Occipital lobe (tissue), 2 donors: ENCODE results near the gene ANO2. TPM values are rescaled to one million over a fixed set of nuclear protein-coding genes. Genes with fewer than 3 reads are reported as not detected.
"Not testable (repeated sequence)": the region's sequence is repeated elsewhere in the genome, so short reads cannot be mapped to it uniquely, and the experiment has no call there.

Experiments used
- DNase-seq: peaks from one replicate; lab custom pipeline; 2025; lab: John Stamatoyannopoulos, UW
- total RNA-seq: library from RNA; depleted of rRNA; stranded (reverse); fragments of >200 nt; gene quantifications from one replicate; pipeline ENCODE4 v1.2.3, GENCODE V29; 2014

ANO2 gene
- total RNA-seq, 1 donor from 2014 or later: 3.6 TPM

GRCh38 chr12:5830111-5830510 lies 114.9 kb downstream of the ANO2 start:
- no peak for DNase-seq

GRCh38 chr12:5827591-5827990 lies 117.5 kb downstream of the ANO2 start:
- no peak for DNase-seq

- not testable (repeated sequence) for DNase-seq
Observed at GRCh38 chr12:5825761-5826160, 119.3 kb downstream of the ANO2 start.

- not testable (repeated sequence) for DNase-seq
Observed at GRCh38 chr12:5818877-5819276, 126.2 kb downstream of the ANO2 start.

- DNase-seq: no peak
Observed at GRCh38 chr12:5817246-5817645, 127.8 kb downstream of the ANO2 start.

GRCh38 chr12:5809586-5809985 lies 135.5 kb downstream of the ANO2 start:
- DNase-seq: no peak

GRCh38 chr12:5808981-5809380 lies 136.1 kb downstream of the ANO2 start:
- no peak for DNase-seq

- no peak for DNase-seq
Observed at GRCh38 chr12:5807514-5808219, 137.4 kb downstream of the ANO2 start.

GRCh38 chr12:5807090-5807414 lies 138.0 kb downstream of the ANO2 start:
- DNase-seq: no peak

GRCh38 chr12:5806371-5807089 lies 138.5 kb downstream of the ANO2 start:
- no peak for DNase-seq

- no peak for DNase-seq
Observed at GRCh38 chr12:5803532-5803931, 141.5 kb downstream of the ANO2 start.

- DNase-seq: no peak
Observed at GRCh38 chr12:5798242-5799015, 146.6 kb downstream of the ANO2 start.

- no peak for DNase-seq
Observed at GRCh38 chr12:5797661-5798060, 147.4 kb downstream of the ANO2 start.

- no peak for DNase-seq
Observed at GRCh38 chr12:5796959-5797225, 148.2 kb downstream of the ANO2 start.

- no peak for DNase-seq
Observed at GRCh38 chr12:5796171-5796958, 148.7 kb downstream of the ANO2 start.

- DNase-seq: no peak
Observed at GRCh38 chr12:5794156-5794555, 150.9 kb downstream of the ANO2 start.

GRCh38 chr12:5792343-5792742 lies 152.7 kb downstream of the ANO2 start:
- no peak for DNase-seq

- DNase-seq: no peak
Observed at GRCh38 chr12:5789469-5789968, 155.5 kb downstream of the ANO2 start.

GRCh38 chr12:5787828-5788227 lies 157.2 kb downstream of the ANO2 start:
- no peak for DNase-seq

GRCh38 chr12:5785601-5786000 lies 159.5 kb downstream of the ANO2 start:
- no peak for DNase-seq

- no peak for DNase-seq
Observed at GRCh38 chr12:5784462-5785130, 160.5 kb downstream of the ANO2 start.
